Stomach (tissue), 4 donors: ENCODE data around the gene ACOT7.

Source experiments
- CTCF ChIP-seq, 7 experiments: fragments of 450-650 bp in 4 of 7; fragments of 200-600 bp in 3 of 7; sonication (generic) in 3 of 7; IDR thresholded peaks; one replicate each; pipeline ENCODE4 v1.5.1; 2016 to 2019; ENCODE audit warnings: antibody characterized with exemption in 7 of 7, control low read depth in 2 of 7, mild to moderate bottlenecking in 1 of 7
- EP300 ChIP-seq: sonication (generic); formaldehyde crosslinking; IDR thresholded peaks from one replicate; pipeline ENCODE4 v1.6.1; 2017; ENCODE audit warnings: antibody characterized with exemption

GRCh38 chr1:6288026-6288425 is 105.5 kb downstream of the ACOT7 start:
- TF ChIP-seq CTCF (IDR thresholded peaks at IDR 0.05) (no peak), EP300 (no peak)
